GM12878 (cell line): ENCODE data around the gene ETF1. TPM values are rescaled to one million over a fixed set of nuclear protein-coding genes. Genes with fewer than 3 reads are reported as not detected.

Experiments
- ATAC-seq: fragments of 200-7000 bp; cut with Tn5 transposase; 3 replicates; pipeline ENCODE4 v1.9.1; 2020; ENCODE audit warnings: mild to moderate bottlenecking, moderate library complexity
- BruUV-seq: library from RNA; stranded (reverse); fragments of 400-500 nt; replicated peaks from 2 replicates; lab custom pipeline; 2021; lab: Mats Ljungman, UMichigan
- CTCF ChIA-PET: fragments of 300-600 bp; sonication (Branson Sonifier 250); formaldehyde crosslinking; extraction: SDS; loops from one replicate; lab custom pipeline; 2021; ENCODE audit warnings: inconsistent platforms; lab: Yijun Ruan, JAX
- POLR2A ChIA-PET: fragments of 350-600 bp; formaldehyde crosslinking; extraction: SDS; loops from one replicate; lab custom pipeline; 2021; ENCODE audit warnings: inconsistent platforms; lab: Charles Lee
- RAD21 ChIA-PET: fragments of 300-600 bp; sonication (Branson Sonifier 250); formaldehyde crosslinking; loops from one replicate; lab custom pipeline; 2023; ENCODE audit warnings: antibody characterized with exemption; ENCODE audit not compliant: unreplicated experiment; lab: Charles Lee
- SMC1A ChIA-PET: fragments of 300-600 bp; sonication (Branson Sonifier 250); formaldehyde crosslinking; loops from one replicate; lab custom pipeline; 2023; ENCODE audit not compliant: unreplicated experiment, uncharacterized antibody; lab: Charles Lee
- DNase-seq: peaks from one replicate; pipeline ENCODE4 v3.0.0-alpha.2; 2011; ENCODE audit warnings: low read depth, low spot score
- FAIRE-seq: peaks from 3 replicates; lab custom pipeline; 2011; peaks lifted over from hg19 to GRCh38; lab: Jason Lieb, UNC
- H2AFZ ChIP-seq: 2 replicates; pipeline ENCODE4 v1.6.0; 2011; ENCODE audit warnings: low read depth, low read length, control low read depth; ENCODE audit not compliant: control insufficient read depth
- H3K27ac ChIP-seq: 2 replicates; pipeline ENCODE4 v1.5.1; 2011; ENCODE audit warnings: control low read depth; ENCODE audit not compliant: control insufficient read depth, insufficient read depth
- H3K27me3 ChIP-seq, 2 experiments: replicated peaks in 1 of 2; 2 replicates each; pipeline versions ENCODE4 v1.6.0 to v1.6.1; 2011; ENCODE audit warnings: low read length in 1 of 2; ENCODE audit not compliant: control insufficient read depth in 2 of 2, insufficient read depth in 2 of 2
- H3K36me3 ChIP-seq, 2 experiments: 2 replicates each; pipeline ENCODE4 v1.5.1; 2011; ENCODE audit warnings: low read length in 1 of 2; ENCODE audit not compliant: control insufficient read depth in 2 of 2, insufficient read depth in 2 of 2
- H3K4me1 ChIP-seq: 2 replicates; pipeline ENCODE4 v1.6.1; 2011; ENCODE audit warnings: mild to moderate bottlenecking, low read length, moderate library complexity, mixed read lengths; ENCODE audit not compliant: control insufficient read depth, insufficient read depth
- H3K4me2 ChIP-seq: 2 replicates; pipeline ENCODE4 v1.6.0; 2011; ENCODE audit warnings: control low read depth; ENCODE audit not compliant: control insufficient read depth, insufficient read depth
- H3K4me3 ChIP-seq: fragments of 200-600 bp; sonication (generic); 2 replicates; pipeline ENCODE4 v1.5.1; 2016
- H3K79me2 ChIP-seq: 2 replicates; pipeline ENCODE4 v1.6.0; 2011; ENCODE audit warnings: low read length; ENCODE audit not compliant: control insufficient read depth, insufficient read depth
- H3K9ac ChIP-seq: 2 replicates; pipeline ENCODE4 v1.8.0; 2011; ENCODE audit warnings: low read length, control low read depth, mixed read lengths; ENCODE audit not compliant: control insufficient read depth, insufficient read depth
- H3K9me3 ChIP-seq: replicated peaks from 3 replicates; pipeline ENCODE4 v1.5.1; 2011; ENCODE audit warnings: mild to moderate bottlenecking, low read length; ENCODE audit not compliant: control insufficient read depth, insufficient read depth
- H4K20me1 ChIP-seq: 2 replicates; pipeline ENCODE4 v1.6.0; 2011; ENCODE audit not compliant: control insufficient read depth, insufficient read depth
- ASH2L ChIP-seq: fragments of 300-600, 200-600 bp; sonication (generic); IDR thresholded peaks from 2 replicates; pipeline ENCODE4 v1.6.1; 2017; ENCODE audit warnings: low read depth, mild to moderate bottlenecking, borderline replicate concordance
- CREM ChIP-seq: IDR thresholded peaks from 2 replicates; pipeline ENCODE4 v1.6.1; 2014; ENCODE audit warnings: antibody characterized with exemption, low read depth
- GABPA ChIP-seq: IDR thresholded peaks from 2 replicates; pipeline ENCODE4 v1.6.1; 2014; ENCODE audit warnings: antibody characterized with exemption, low read depth, mild to moderate bottlenecking, inconsistent platforms
- JUNB ChIP-seq: IDR thresholded peaks from 2 replicates; pipeline ENCODE4 v1.6.1; 2016; ENCODE audit warnings: antibody characterized with exemption, mild to moderate bottlenecking
- KLF5 ChIP-seq: fragments of 450-650 bp; IDR thresholded peaks from 2 replicates; pipeline ENCODE4 v1.6.1; 2014; ENCODE audit warnings: mild to moderate bottlenecking; ENCODE audit not compliant: partially characterized antibody
- MYC ChIP-seq: IDR thresholded peaks from 2 replicates; pipeline ENCODE4 v1.6.1; 2011; ENCODE audit warnings: mild to moderate bottlenecking, low read length, moderate library complexity, inconsistent platforms; ENCODE audit not compliant: insufficient read depth, insufficient replicate concordance, insufficient read length, severe bottlenecking
- NFIC ChIP-seq: IDR thresholded peaks from 2 replicates; pipeline ENCODE4 v1.6.1; 2012; ENCODE audit warnings: low read depth, mild to moderate bottlenecking, inconsistent platforms, low read length, moderate library complexity
- PAX8 ChIP-seq: fragments of 450-650 bp; IDR thresholded peaks from 2 replicates; pipeline ENCODE4 v1.6.1; 2017; ENCODE audit warnings: mild to moderate bottlenecking, moderate library complexity
- SP1 ChIP-seq: IDR thresholded peaks from one replicate; pipeline ENCODE4 v1.6.1; 2011; ENCODE audit warnings: low read depth, low read length
- TARDBP ChIP-seq: IDR thresholded peaks from 2 replicates; pipeline ENCODE4 v1.6.1; 2016; ENCODE audit warnings: borderline replicate concordance
- WGBS: methylation state at CpG from one replicate; pipeline ENCODE4 v1.1.6; 2016; ENCODE audit warnings: low lambda C conversion rate; ENCODE audit not compliant: insufficient replicate concordance, insufficient coverage; ENCODE audit errors: missing lambda C conversion rate; 5-methylcytosine and 5-hydroxymethylcytosine counted together
- in situ Hi-C: fragments of 300-500 bp; cut with MboI; formaldehyde crosslinking; loops from 9 replicates; pipeline ENCODE4 v1.14.3; 2018; ENCODE audit warnings: mixed read lengths
- intact Hi-C: fragments of 100-400 bp; cut with micrococcal nuclease; formaldehyde crosslinking; loops from one replicate; pipeline ENCODE4 v1.14.2; 2022; ENCODE audit not compliant: unreplicated experiment
- polyA plus RNA-seq, 11 experiments: library from polyadenylated mRNA; depleted of rRNA in 4 of 11; unstranded in 6 of 11; stranded (reverse) in 5 of 11; fragments of >200 nt; fragmentation: Nextera tagmentation in 4 of 11; fragmentation: Illumina TruSeq in 1 of 11; extraction: Ambion mirVana in 4 of 11; extraction: Trizol in 1 of 11; gene quantifications; 1 replicate in 1 of 11; 2 replicates in 10 of 11; pipeline versions ENCODE4 v1.2.1 to v1.2.3, GENCODE V29; 2011 to 2016; ENCODE audit warnings: inconsistent platforms in 2 of 11, missing spikeins in 2 of 11, low read depth in 1 of 11
- total RNA-seq, 4 experiments: library from RNA; depleted of rRNA in 3 of 4; stranded (reverse); fragments of >200 nt in 3 of 4; fragmentation: Illumina TruSeq in 1 of 4; extraction: Trizol in 1 of 4; gene quantifications; 2 replicates each; pipeline versions ENCODE4 v1.2.1 to v1.2.3, GENCODE V29; 2013 to 2021
- TF ChIP-seq, protein P1 (sequence below): IDR thresholded peaks from 2 replicates; pipeline ENCODE4 v1.6.1; 2012; ENCODE audit warnings: low read depth, low read length, improper control_type of control experiment

ETF1 gene
- total and polyA plus RNA-seq, 10 of the 15 experiments (the other 5 are each of a cell fraction or from before 2014, with no cell fraction given), result 29.8 to 145 (median 108) TPM

- Histone ChIP-seq H3K4me3 (no peak overlapping the region), H3K9me3 (no peaks in the 10 kb centered on the region), H3K79me2 (no peaks in the 10 kb centered on the region), H3K27me3 (no peaks in the 10 kb centered on the region), H3K4me2 (no peak overlapping the region), H3K27ac (no peak overlapping the region), H3K9ac (no peak overlapping the region), H3K36me3 (no peaks in the 10 kb centered on the region), H3K4me1 (no peaks in the 10 kb centered on the region), H2AFZ (no peak overlapping the region), H4K20me1 (no peaks in the 10 kb centered on the region)
- no TSS peak for BruUV-seq
- CTCF ChIA-PET, result interaction anchor here (1.0 to 3.5 kb wide), 5 partner anchors 17 to 49 kb away, joined by 3 to 29 read pairs (median 4); no protein-coding TSS in a partner anchor
- POLR2A ChIA-PET, result interaction anchor here (0.9 to 1.9 kb wide), 2 partner anchors 34 to 49 kb away, joined by 4 to 9 read pairs; partner anchors contain the start of gene EGR1
- ATAC-seq (no peak), FAIRE-seq (no peak), DNase-seq (no peak)
- SMC1A ChIA-PET, result interaction anchor here (0.8 kb wide), 1 partner anchor 159 kb away, joined by 5 read pairs; no protein-coding TSS in a partner anchor
- RAD21 ChIA-PET, result interaction anchor here (0.8 kb wide), 1 partner anchor 10 kb away, joined by 4 read pairs; no protein-coding TSS in a partner anchor
- 52% methylated on average over 4 of the region's 4 CpGs for WGBS
- intact Hi-C loops, result no loop called here
- in situ Hi-C loops, result no loop called here
- TF ChIP-seq ASH2L (no peak), NFIC (no peak), JUNB (no peak), GABPA (no peak), PAX8 (no peak), CREM (no peak), SP1 (no peak), MYC (no peak), TARDBP (no peak), KLF5 (no peak)
- TF ChIP-seq, protein P1, sequence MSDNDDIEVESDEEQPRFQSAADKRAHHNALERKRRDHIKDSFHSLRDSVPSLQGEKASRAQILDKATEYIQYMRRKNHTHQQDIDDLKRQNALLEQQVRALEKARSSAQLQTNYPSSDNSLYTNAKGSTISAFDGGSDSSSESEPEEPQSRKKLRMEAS, result no peak
These were observed 44.7 kb downstream of the ETF1 start for GRCh38 chr5:138498376-138498775.
